HG02943 (cell line): ENCODE results near the gene AXIN1.

Source experiments
- ATAC-seq: cut with Tn5 transposase; IDR thresholded peaks from one replicate; pipeline ENCODE4 v1.9.1; 2021; ENCODE audit warnings: mild to moderate bottlenecking, low read depth, moderate library complexity; ENCODE audit not compliant: unreplicated experiment

Gene AXIN1

GRCh38 chr16:285146-286055, 67.1 kb downstream of the AXIN1 start:
- no peak for ATAC-seq

GRCh38 chr16:284204-285120, 68.1 kb downstream of the AXIN1 start:
- ATAC-seq: no peak

- ATAC-seq: no peak
Observed at GRCh38 chr16:283033-283805, 69.3 kb downstream of the AXIN1 start, which contains the start of gene PDIA2. TSS of gene PDIA2 (plus strand) at chr16:283164. CDS start at chr16:283170, 6 bp downstream.

- no peak for ATAC-seq
Observed at GRCh38 chr16:282491-282890, 70.0 kb downstream of the AXIN1 start.

GRCh38 chr16:281660-282255, 70.8 kb downstream of the AXIN1 start:
- no peak for ATAC-seq

GRCh38 chr16:280991-281659, 71.4 kb downstream of the AXIN1 start:
- no peak for ATAC-seq

- no peak for ATAC-seq
Observed at GRCh38 chr16:280552-280951, 72.0 kb downstream of the AXIN1 start, which contains the start of gene ARHGDIG. TSS of gene ARHGDIG (plus strand) at chr16:280591. CDS start at chr16:280681, 90 bp downstream.

GRCh38 chr16:280005-280460, 72.5 kb downstream of the AXIN1 start:
- no peak for ATAC-seq

GRCh38 chr16:279531-279930, 73.0 kb downstream of the AXIN1 start:
- ATAC-seq: no peak

- no peak for ATAC-seq
Observed at GRCh38 chr16:278863-279366, 73.6 kb downstream of the AXIN1 start.

GRCh38 chr16:276426-277077, 76.0 kb downstream of the AXIN1 start:
- ATAC-seq: no peak

GRCh38 chr16:275786-276232, 76.7 kb downstream of the AXIN1 start, which contains the start of gene RGS11:
TSS of gene RGS11 (minus strand) at chr16:275944. CDS start at chr16:275911, 33 bp downstream.
- no peak for ATAC-seq

- ATAC-seq: no peak
Observed at GRCh38 chr16:275041-275641, 77.4 kb downstream of the AXIN1 start.

- no peak for ATAC-seq
Observed at GRCh38 chr16:273547-274421, 78.7 kb downstream of the AXIN1 start.

GRCh38 chr16:272633-273546, 79.6 kb downstream of the AXIN1 start:
- no peak for ATAC-seq
